Lower lobe of right lung (tissue), 2 donors: ENCODE results near the gene MARF1. TPM values are rescaled to one million over a fixed set of nuclear protein-coding genes. Genes with fewer than 3 reads are reported as not detected.
A peak's percentile ranks its signal among the peaks of the same experiment; 100 is the strongest.
"Not testable (repeated sequence)": the region's sequence is repeated elsewhere in the genome, so short reads cannot be mapped to it uniquely, and the experiment has no call there.

Experiments used
- ATAC-seq, 2 donors: fragments of 200-7000 bp; cut with Tn5 transposase; one replicate each; pipeline ENCODE4 v1.9.1; 2020 to 2022; ENCODE audit warnings: mild to moderate bottlenecking in 2 of 2, moderate library complexity in 2 of 2
- DNase-seq: peaks from one replicate; pipeline ENCODE4 v3.0.0-alpha.2; 2020
- H3K27ac ChIP-seq: fragments of 200-600 bp; one replicate; pipeline ENCODE4 v1.8.0; 2022
- H3K27me3 ChIP-seq: fragments of 200-600 bp; one replicate; pipeline ENCODE4 v1.8.0; 2022; ENCODE audit warnings: low read depth
- H3K36me3 ChIP-seq: fragments of 200-600 bp; one replicate; pipeline ENCODE4 v1.8.0; 2022; ENCODE audit warnings: mild to moderate bottlenecking
- H3K4me1 ChIP-seq: fragments of 200-600 bp; one replicate; pipeline ENCODE4 v1.8.0; 2022
- H3K4me3 ChIP-seq: fragments of 200-600 bp; one replicate; pipeline ENCODE4 v1.8.0; 2022; ENCODE audit warnings: mild to moderate bottlenecking
- H3K9me3 ChIP-seq: fragments of 200-600 bp; one replicate; pipeline ENCODE4 v1.8.0; 2022
- intact Hi-C: fragments of 100-400 bp; cut with DNase I; formaldehyde crosslinking; loops from one replicate; pipeline ENCODE4 v1.11.0; 2022
- total RNA-seq: library from RNA; stranded (reverse); fragmentation: NEBNext Ultra II Directional; extraction: Animal tissue kit (Norgen Biotek cat#: 25700); gene quantifications from one replicate; pipeline ENCODE4 v1.2.1, GENCODE V29; 2021
- TF ChIP-seq, protein P1 (sequence below): fragments of 200-600 bp; IDR thresholded peaks from one replicate; pipeline ENCODE4 v1.8.0; 2022; ENCODE audit warnings: antibody characterized with exemption, mild to moderate bottlenecking
- donor health status: DM: no; HTN: yes; CAD: no; lungs with severe emphysema.

Gene MARF1
- total RNA-seq, 1 donor from 2014 or later: 111 TPM

DNA sequence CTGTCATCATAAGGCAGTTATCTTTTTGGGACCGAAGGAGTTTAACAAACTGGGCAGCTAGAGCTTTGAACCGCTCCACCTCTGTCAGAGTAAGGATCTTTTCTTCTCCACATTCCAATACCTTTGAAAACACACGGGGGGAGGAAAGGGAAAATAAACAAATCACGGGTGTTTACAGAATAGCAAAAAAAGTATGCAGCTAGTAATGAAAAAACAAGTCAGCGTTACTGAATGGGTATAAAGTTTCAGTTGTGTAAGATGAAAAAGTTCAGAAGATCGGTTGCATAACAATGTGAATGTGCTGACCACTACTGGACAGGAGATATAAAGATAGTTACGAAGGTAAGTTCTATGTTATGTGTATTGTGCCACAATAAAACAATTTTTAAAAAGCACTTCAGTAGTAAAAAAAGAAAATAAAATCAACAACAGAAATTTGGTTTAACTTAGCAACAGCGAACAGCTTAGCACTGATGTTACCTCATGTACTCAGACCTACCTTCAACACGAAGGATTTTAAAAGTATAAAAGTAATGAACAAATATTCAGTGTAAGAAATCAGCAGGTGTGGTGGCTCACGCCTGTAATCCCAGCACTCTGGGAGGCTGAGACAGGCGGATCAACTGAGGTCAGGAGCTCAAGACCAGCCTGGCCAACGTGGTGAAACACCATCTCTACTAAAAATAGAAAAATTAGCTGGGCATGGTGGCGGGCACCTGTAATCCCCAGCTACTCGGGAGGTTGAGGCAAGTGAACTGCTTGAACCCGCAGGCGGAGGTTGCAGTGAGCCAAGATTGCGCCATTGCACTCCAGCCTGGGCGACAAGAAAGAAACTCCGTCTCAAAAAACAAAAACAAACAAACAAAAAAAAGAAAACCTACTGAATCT, 34.3 kb downstream of the MARF1 start:
- TF ChIP-seq, protein P1, sequence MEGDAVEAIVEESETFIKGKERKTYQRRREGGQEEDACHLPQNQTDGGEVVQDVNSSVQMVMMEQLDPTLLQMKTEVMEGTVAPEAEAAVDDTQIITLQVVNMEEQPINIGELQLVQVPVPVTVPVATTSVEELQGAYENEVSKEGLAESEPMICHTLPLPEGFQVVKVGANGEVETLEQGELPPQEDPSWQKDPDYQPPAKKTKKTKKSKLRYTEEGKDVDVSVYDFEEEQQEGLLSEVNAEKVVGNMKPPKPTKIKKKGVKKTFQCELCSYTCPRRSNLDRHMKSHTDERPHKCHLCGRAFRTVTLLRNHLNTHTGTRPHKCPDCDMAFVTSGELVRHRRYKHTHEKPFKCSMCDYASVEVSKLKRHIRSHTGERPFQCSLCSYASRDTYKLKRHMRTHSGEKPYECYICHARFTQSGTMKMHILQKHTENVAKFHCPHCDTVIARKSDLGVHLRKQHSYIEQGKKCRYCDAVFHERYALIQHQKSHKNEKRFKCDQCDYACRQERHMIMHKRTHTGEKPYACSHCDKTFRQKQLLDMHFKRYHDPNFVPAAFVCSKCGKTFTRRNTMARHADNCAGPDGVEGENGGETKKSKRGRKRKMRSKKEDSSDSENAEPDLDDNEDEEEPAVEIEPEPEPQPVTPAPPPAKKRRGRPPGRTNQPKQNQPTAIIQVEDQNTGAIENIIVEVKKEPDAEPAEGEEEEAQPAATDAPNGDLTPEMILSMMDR: no peak

GRCh38 chr16:15607700-15608396, 35.1 kb downstream of the MARF1 start:
- Histone ChIP-seq H3K9me3 (no peaks in the 10 kb centered on the region), H3K27ac (peak overlapping the region; percentile 22)
- TF ChIP-seq, protein P1: no peak

More for the DNA sequence above, 34.3 kb downstream of the MARF1 start:
- no peak for DNase-seq
- ATAC-seq: no peak
- peaks cover 100% of the 10 kb centered on the region for H3K36me3 ChIP-seq
- peaks cover 12% of the 10 kb centered on the region for H3K4me1 ChIP-seq
- intact Hi-C loops: no loop called here
- H3K9me3 ChIP-seq: no peaks in the 10 kb centered on the region
- no peak overlapping the region for H3K4me3 ChIP-seq
- H3K27ac ChIP-seq: no peak overlapping the region
- H3K27me3 ChIP-seq: no peaks in the 10 kb centered on the region

DNA sequence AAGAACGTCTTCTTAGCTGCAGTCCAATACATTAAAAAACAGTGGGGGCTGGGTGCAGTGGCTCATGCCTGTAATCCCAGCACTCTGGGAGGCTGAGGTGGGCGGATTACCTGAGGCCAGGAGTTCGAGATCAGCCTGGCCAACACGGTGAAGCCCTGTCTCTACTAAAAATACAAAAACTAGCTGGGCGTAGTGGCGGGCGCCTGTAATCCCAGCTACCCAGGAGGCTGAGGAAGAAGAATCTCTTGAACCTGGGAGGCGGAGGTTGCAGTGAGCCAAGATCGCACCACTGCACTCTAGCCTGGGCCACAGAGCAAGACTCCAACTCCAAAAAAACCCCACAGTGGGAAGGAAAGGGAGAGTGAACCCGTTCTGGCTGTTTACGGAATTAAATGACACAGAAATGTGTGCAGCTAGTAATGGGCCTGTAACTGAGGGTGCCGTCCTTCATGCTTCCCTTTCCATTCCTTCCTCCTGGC, 35.7 kb downstream of the MARF1 start:
- H3K27ac ChIP-seq: peak overlapping the region; percentile 22
- H3K4me1 ChIP-seq: peaks cover 12% of the 10 kb centered on the region
- peaks cover 100% of the 10 kb centered on the region for H3K36me3 ChIP-seq
- intact Hi-C loops, H3K27me3 ChIP-seq, ATAC-seq, H3K4me3 ChIP-seq, DNase-seq, H3K9me3 ChIP-seq: not testable (repeated sequence)

More at GRCh38 chr16:15607700-15608396, 35.1 kb downstream of the MARF1 start:
- DNase-seq (no peak), ATAC-seq (peak; percentile 70 to 78)
- intact Hi-C loops: no loop called here
- H3K27me3 ChIP-seq: no peaks in the 10 kb centered on the region
- H3K4me3 ChIP-seq: no peak overlapping the region
- peaks cover 100% of the 10 kb centered on the region for H3K36me3 ChIP-seq
- H3K4me1 ChIP-seq: peaks cover 12% of the 10 kb centered on the region

DNA sequence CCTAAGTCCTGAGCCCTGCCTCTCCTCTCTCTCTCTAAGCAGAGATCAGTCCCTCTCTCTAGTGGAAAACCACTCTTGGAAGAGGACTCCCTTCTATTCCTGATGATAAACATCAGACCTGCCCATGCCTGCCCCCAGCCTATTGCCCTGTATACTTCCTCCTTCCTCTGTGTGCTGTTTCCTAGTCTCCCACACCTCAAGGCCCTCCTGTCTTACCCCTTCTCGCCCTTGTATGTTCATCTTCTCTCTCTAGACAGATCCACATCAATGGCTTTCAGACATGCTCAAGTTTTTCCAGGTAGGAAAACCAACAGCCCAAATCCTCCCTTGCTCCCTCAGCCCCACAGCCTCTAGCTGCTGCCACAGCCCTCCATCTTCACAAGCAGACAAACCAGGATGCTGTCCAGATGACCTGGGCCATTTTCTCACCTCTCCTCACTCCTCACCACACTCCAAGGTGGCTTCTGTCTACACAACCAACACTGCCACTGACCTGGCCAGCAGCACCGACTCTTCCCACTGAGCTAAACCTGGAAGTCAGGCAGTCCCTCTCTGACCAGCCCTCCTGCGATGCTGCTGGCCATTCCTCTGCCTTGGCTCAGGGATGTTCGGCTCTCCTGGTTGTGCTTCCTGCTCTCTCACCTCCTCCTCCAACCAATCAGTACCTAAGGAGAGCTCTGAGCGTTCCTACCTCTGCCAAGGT, 36.3 kb downstream of the MARF1 start:
- Histone ChIP-seq H3K4me3 (no peak overlapping the region), H3K4me1 (peaks cover 12% of the 10 kb centered on the region), H3K27ac (no peak overlapping the region), H3K27me3 (no peaks in the 10 kb centered on the region), H3K36me3 (peaks cover 100% of the 10 kb centered on the region), H3K9me3 (no peaks in the 10 kb centered on the region)
- TF ChIP-seq, protein P1: no peak
- DNase-seq: no peak
- no peak for ATAC-seq
- intact Hi-C loops: no loop called here

GRCh38 chr16:15605839-15606517, 37.0 kb downstream of the MARF1 start:
- Histone ChIP-seq H3K9me3 (no peaks in the 10 kb centered on the region), H3K36me3 (peaks cover 100% of the 10 kb centered on the region), H3K27ac (no peak overlapping the region), H3K4me3 (no peak overlapping the region), H3K4me1 (peaks cover 12% of the 10 kb centered on the region), H3K27me3 (no peaks in the 10 kb centered on the region)
- intact Hi-C loops: no loop called here
- no peak for DNase-seq
- no peak for ATAC-seq
- TF ChIP-seq, protein P1: no peak
